Neural cell (in vitro differentiated cells): ENCODE measurements around the gene FAM184A.

Experiments used
- CTCF ChIP-seq: fragments of 450-650 bp; IDR thresholded peaks from 2 replicates; pipeline ENCODE4 v1.5.1; 2014; ENCODE audit warnings: antibody characterized with exemption, mild to moderate bottlenecking, moderate library complexity; ENCODE audit not compliant: poor library complexity, severe bottlenecking
- EP300 ChIP-seq: fragments of 450-650 bp; conservative IDR thresholded peaks from 2 replicates; pipeline ENCODE4 v1.6.1; 2014; ENCODE audit warnings: antibody characterized with exemption, mild to moderate bottlenecking, moderate library complexity; ENCODE audit not compliant: poor library complexity, severe bottlenecking
- EZH2 ChIP-seq: fragments of 200-600, 300-800 bp; shearing (Covaris generic), sonication (generic); IDR thresholded peaks from 2 replicates; pipeline ENCODE4 v1.6.1; 2014; ENCODE audit warnings: antibody characterized with exemption, low read length, borderline replicate concordance, mild to moderate bottlenecking; ENCODE audit not compliant: insufficient read depth, poor library complexity, severe bottlenecking
- MXI1 ChIP-seq: fragments of 450-650 bp; conservative IDR thresholded peaks from 2 replicates; pipeline ENCODE4 v1.6.1; 2014; ENCODE audit warnings: antibody characterized with exemption, mild to moderate bottlenecking; ENCODE audit not compliant: poor library complexity, severe bottlenecking
- POLR2AphosphoS5 ChIP-seq: IDR thresholded peaks from 2 replicates; pipeline ENCODE4 v1.6.1; 2012
- RAD21 ChIP-seq: fragments of 450-650 bp; conservative IDR thresholded peaks from 2 replicates; pipeline ENCODE4 v1.6.1; 2014; ENCODE audit warnings: antibody characterized with exemption, mild to moderate bottlenecking, moderate library complexity
- REST ChIP-seq: IDR thresholded peaks from 2 replicates; pipeline ENCODE4 v1.6.1; 2012; ENCODE audit warnings: borderline replicate concordance
- SMC3 ChIP-seq: fragments of 450-650 bp; conservative IDR thresholded peaks from 2 replicates; pipeline ENCODE4 v1.6.1; 2014; ENCODE audit warnings: antibody characterized with exemption, mild to moderate bottlenecking, moderate library complexity; ENCODE audit not compliant: poor library complexity
- TAF1 ChIP-seq: IDR thresholded peaks from 2 replicates; pipeline ENCODE4 v1.6.1; 2012; ENCODE audit warnings: low read depth

GRCh38 chr6:119116712-119117281 is 38.3 kb upstream of the FAM184A start:
- TF ChIP-seq EP300: no peak
- no peak for TF ChIP-seq CTCF
- TF ChIP-seq POLR2AphosphoS5: no peak
- TF ChIP-seq MXI1: no peak
- no peak for TF ChIP-seq RAD21
- no peak for TF ChIP-seq EZH2
- no peak for TF ChIP-seq SMC3
- TF ChIP-seq REST: no peak
- no peak for TF ChIP-seq TAF1
